ENCODE results near the gene TSPYL1. TPM values are rescaled to one million over a fixed set of nuclear protein-coding genes. Genes with fewer than 3 reads are reported as not detected.

The TSPYL1 gene
- total RNA-seq, 2 donors from 2014 or later: 73.4 to 80.6 TPM

DNA sequence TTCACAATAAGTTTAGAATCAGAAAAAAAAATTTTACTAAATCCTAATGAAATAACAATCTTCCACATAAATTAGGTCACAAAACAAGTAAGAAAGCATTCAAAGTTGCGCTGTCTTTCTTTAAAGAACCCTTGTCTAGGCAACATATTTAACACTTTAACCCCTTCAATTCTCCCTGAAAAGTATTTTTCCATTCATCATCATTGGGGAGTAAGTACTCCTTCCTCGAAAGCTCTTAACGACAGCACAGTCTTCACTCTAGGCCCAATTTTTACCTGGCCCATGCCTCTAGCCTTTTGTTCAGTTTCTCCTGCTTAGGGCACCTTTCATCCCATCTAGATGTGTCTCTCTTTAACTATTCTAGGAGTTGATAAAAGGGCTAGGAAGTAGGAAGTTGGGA, 2.6 kb downstream of the TSPYL1 start:
- TF ChIP-seq, protein P1, sequence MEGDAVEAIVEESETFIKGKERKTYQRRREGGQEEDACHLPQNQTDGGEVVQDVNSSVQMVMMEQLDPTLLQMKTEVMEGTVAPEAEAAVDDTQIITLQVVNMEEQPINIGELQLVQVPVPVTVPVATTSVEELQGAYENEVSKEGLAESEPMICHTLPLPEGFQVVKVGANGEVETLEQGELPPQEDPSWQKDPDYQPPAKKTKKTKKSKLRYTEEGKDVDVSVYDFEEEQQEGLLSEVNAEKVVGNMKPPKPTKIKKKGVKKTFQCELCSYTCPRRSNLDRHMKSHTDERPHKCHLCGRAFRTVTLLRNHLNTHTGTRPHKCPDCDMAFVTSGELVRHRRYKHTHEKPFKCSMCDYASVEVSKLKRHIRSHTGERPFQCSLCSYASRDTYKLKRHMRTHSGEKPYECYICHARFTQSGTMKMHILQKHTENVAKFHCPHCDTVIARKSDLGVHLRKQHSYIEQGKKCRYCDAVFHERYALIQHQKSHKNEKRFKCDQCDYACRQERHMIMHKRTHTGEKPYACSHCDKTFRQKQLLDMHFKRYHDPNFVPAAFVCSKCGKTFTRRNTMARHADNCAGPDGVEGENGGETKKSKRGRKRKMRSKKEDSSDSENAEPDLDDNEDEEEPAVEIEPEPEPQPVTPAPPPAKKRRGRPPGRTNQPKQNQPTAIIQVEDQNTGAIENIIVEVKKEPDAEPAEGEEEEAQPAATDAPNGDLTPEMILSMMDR (conservative IDR thresholded peaks at IDR 0.05): no peak
- Mint-ChIP-seq H3K4me1 (peaks cover 31% of the 10 kb centered on the region), H3K36me3 (ENCODE audit: low read depth) (peaks cover 33% of the 10 kb centered on the region), H3K4me3 (peak overlapping the region; percentile 82), H3K27ac (peak overlapping the region; percentile 8), H3K9me3 (no peaks in the 10 kb centered on the region), H3K27me3 (ENCODE audit: insufficient read depth) (no peaks in the 10 kb centered on the region)
- peak overlapping the region; percentile 92 for H3K4me3 ChIP-seq (ENCODE audit: low read length)
- H3K27me3 ChIP-seq (ENCODE audit: control insufficient read depth, insufficient read depth, low read length, poor library complexity, severe bottlenecking): no peaks in the 10 kb centered on the region
- no peaks in the 10 kb centered on the region for H3K9me3 ChIP-seq (ENCODE audit: control insufficient read depth, low read length)
- H3K36me3 ChIP-seq (ENCODE audit: control insufficient read depth, insufficient read depth, low read length): peaks cover 38% of the 10 kb centered on the region
- H3K4me1 ChIP-seq (ENCODE audit: control insufficient read depth, insufficient read depth, low read length): no peaks in the 10 kb centered on the region
- 70 to 74% methylated on average over 3 of the region's 3 CpGs for WGBS, 2 experiments (ENCODE audit: insufficient coverage in 1 of 2, insufficient read length in 1 of 2)
- H3K9ac ChIP-seq (ENCODE audit: extremely low read depth, low read length, poor library complexity, severe bottlenecking): peak overlapping the region; percentile 27
- DNase-seq: no peak
- H3K27ac ChIP-seq (ENCODE audit: low read depth, low read length): no peak overlapping the region

DNA sequence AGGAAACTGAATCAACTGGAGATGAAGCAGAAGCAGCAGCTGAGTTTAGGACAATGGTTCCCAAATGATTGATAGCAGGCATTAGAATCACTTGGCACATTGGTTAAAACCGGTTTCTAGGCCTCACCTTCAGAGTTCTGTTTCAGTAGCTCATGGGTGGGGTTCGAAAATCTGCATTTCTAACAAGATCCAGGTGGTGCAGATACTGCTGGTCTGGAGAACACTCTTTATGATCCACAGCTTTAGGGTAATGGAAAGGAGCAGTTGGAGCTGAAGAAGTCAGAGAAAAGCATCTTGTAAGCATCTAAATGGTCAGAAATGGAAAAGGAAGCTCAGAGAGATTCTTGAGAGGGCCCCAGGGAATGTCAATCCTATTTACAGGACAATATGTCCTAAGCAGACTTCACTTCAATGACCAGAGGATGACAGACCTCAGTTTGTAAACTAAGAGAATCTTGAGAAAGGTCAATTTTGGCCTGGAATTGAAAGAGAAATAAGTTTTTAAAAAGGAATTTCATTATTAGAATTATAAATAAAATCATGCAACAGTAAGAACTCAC, 8.5 kb downstream of the TSPYL1 start:
- H3K9me3 ChIP-seq (ENCODE audit: control insufficient read depth, low read length): no peaks in the 10 kb centered on the region
- H3K36me3 ChIP-seq (ENCODE audit: control insufficient read depth, insufficient read depth, low read length): peaks cover 25% of the 10 kb centered on the region
- H3K4me3 ChIP-seq (ENCODE audit: low read length): no peak overlapping the region
- Mint-ChIP-seq H3K27ac (peak overlapping the region; percentile 18), H3K9me3 (no peaks in the 10 kb centered on the region), H3K36me3 (ENCODE audit: low read depth) (peaks cover 17% of the 10 kb centered on the region), H3K4me3 (no peak overlapping the region), H3K27me3 (ENCODE audit: insufficient read depth) (no peaks in the 10 kb centered on the region), H3K4me1 (peaks cover 12% of the 10 kb centered on the region)
- 19 to 41% methylated on average over 2 of the region's 2 CpGs for WGBS, 2 experiments (ENCODE audit: insufficient coverage in 1 of 2, insufficient read length in 1 of 2)
- DNase-seq: no peak
- no peaks in the 10 kb centered on the region for H3K27me3 ChIP-seq (ENCODE audit: control insufficient read depth, insufficient read depth, low read length, poor library complexity, severe bottlenecking)
- no peaks in the 10 kb centered on the region for H3K4me1 ChIP-seq (ENCODE audit: control insufficient read depth, insufficient read depth, low read length)
- H3K27ac ChIP-seq (ENCODE audit: low read depth, low read length): no peak overlapping the region
- TF ChIP-seq, protein P1 (conservative IDR thresholded peaks at IDR 0.05): no peak
- H3K9ac ChIP-seq (ENCODE audit: extremely low read depth, low read length, poor library complexity, severe bottlenecking): no peak overlapping the region

DNA sequence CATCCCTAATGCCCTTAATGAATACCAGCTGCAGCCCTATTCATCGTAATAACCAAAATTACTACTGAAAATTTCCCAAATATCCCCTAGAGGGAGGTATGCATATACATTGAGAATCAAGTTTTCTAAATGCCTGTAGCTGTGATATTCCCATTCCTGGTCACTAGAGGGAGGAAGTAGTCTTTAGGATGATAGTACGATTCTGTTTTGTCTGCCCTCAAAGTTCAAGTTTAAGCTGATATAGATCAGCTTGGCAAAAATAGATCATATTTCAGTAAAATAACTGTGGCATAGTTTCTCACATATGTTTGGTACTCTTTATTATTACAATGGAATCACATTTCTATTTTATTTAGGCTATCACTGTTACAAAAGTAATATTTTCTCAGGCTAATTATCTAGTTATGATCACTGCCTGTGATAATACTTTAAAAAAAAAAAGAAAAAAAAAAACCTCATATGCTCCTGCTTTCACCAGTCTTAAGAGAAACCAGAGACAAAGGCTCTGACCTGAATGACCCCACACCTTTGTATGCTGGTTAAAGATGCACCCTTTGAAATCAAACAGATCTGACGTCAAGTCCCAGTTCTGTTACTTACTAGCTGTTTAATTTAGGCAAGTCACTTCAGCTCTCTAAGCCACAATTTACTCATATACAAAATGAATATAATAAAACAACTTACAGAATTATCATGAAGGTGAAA, 11.0 kb downstream of the TSPYL1 start:
- Histone ChIP-seq H3K4me1 (ENCODE audit: control insufficient read depth, insufficient read depth, low read length) (no peaks in the 10 kb centered on the region), H3K9me3 (ENCODE audit: control insufficient read depth, low read length) (no peaks in the 10 kb centered on the region), H3K27me3 (ENCODE audit: control insufficient read depth, insufficient read depth, low read length, poor library complexity, severe bottlenecking) (no peaks in the 10 kb centered on the region), H3K36me3 (ENCODE audit: control insufficient read depth, insufficient read depth, low read length) (peaks cover 9% of the 10 kb centered on the region), H3K27ac (ENCODE audit: low read depth, low read length) (no peak overlapping the region), H3K9ac (ENCODE audit: extremely low read depth, low read length, poor library complexity, severe bottlenecking) (no peak overlapping the region), H3K4me3 (ENCODE audit: low read length) (no peak overlapping the region)
- Mint-ChIP-seq H3K9me3 (peaks cover 2% of the 10 kb centered on the region), H3K4me3 (no peak overlapping the region), H3K27me3 (ENCODE audit: insufficient read depth) (no peaks in the 10 kb centered on the region), H3K4me1 (peaks cover 8% of the 10 kb centered on the region), H3K36me3 (ENCODE audit: low read depth) (peaks cover 4% of the 10 kb centered on the region), H3K27ac (no peak overlapping the region)
- TF ChIP-seq, protein P1 (conservative IDR thresholded peaks at IDR 0.05): peak; percentile 96
- 20 to 62% methylated on average over 1 to 3 of the region's 3 CpGs for WGBS, 2 experiments (ENCODE audit: insufficient coverage in 1 of 2, insufficient read length in 1 of 2)
- no peak for DNase-seq

All from endodermal cell (in vitro differentiated cells).